ENCODE data around the gene GALNT13.

The GALNT13 gene

DNA sequence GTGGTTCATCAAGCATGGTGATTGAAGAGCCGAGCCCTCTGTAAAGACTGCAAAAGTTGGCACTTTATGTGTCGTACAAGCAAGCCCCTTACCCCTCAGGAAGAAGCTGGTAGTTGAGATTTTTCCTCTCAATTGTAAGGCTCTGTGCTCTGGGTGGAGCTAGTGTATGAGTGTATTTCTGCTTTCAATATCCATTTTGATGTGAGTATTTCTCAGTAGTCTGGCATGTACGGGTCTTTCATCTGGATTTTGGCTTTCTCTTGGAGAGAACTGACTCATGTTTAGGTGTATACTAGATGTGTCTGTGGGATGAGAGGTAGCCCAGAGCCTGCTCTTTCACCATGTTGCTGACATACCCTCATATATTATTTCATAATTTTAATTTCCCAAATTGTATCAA, 420.2 kb downstream of the GALNT13 start:
- no peaks in the 10 kb centered on the region for H3K4me1 ChIP-seq
- no peak for TF ChIP-seq CTCF (IDR thresholded peaks at IDR 0.05)
- no peak overlapping the region for H2AFZ ChIP-seq
- H3K9me3 ChIP-seq (ENCODE audit: control insufficient read depth, low read length), result no peaks in the 10 kb centered on the region
- no peak overlapping the region for H3K4me2 ChIP-seq (ENCODE audit: low read length)
- H3K36me3 ChIP-seq (ENCODE audit: control insufficient read depth, insufficient read depth, low read length), result no peaks in the 10 kb centered on the region
- H3K27ac ChIP-seq, result no peak overlapping the region
- no peaks in the 10 kb centered on the region for H3K27me3 ChIP-seq (ENCODE audit: control insufficient read depth, insufficient read depth, low read length)
- H3K9ac ChIP-seq, result no peak overlapping the region
- H3K4me3 ChIP-seq (ENCODE audit: low read depth, low read length), result no peak overlapping the region
- H3K79me2 ChIP-seq, result no peaks in the 10 kb centered on the region

- no peak for TF ChIP-seq CTCF (IDR thresholded peaks at IDR 0.05)
- H3K27me3 ChIP-seq (ENCODE audit: control insufficient read depth, insufficient read depth, low read length), result no peaks in the 10 kb centered on the region
- H3K4me2 ChIP-seq (ENCODE audit: low read length), result no peak overlapping the region
- H3K9ac ChIP-seq, result no peak overlapping the region
- no peaks in the 10 kb centered on the region for H3K9me3 ChIP-seq (ENCODE audit: control insufficient read depth, low read length)
- H3K36me3 ChIP-seq (ENCODE audit: control insufficient read depth, insufficient read depth, low read length), result no peaks in the 10 kb centered on the region
- no peak overlapping the region for H3K4me3 ChIP-seq (ENCODE audit: low read depth, low read length)
- no peak overlapping the region for H2AFZ ChIP-seq
- H3K79me2 ChIP-seq, result no peaks in the 10 kb centered on the region
- no peaks in the 10 kb centered on the region for H3K4me1 ChIP-seq
- no peak overlapping the region for H3K27ac ChIP-seq
Measured at GRCh38 chr2:154293864-154294263, 422.1 kb downstream of the GALNT13 start.

- TF ChIP-seq CTCF (IDR thresholded peaks at IDR 0.05), result no peak
- Histone ChIP-seq H3K27me3 (ENCODE audit: control insufficient read depth, insufficient read depth, low read length) (no peaks in the 10 kb centered on the region), H3K36me3 (ENCODE audit: control insufficient read depth, insufficient read depth, low read length) (no peaks in the 10 kb centered on the region), H3K4me3 (ENCODE audit: low read depth, low read length) (no peak overlapping the region), H3K9me3 (ENCODE audit: control insufficient read depth, low read length) (no peaks in the 10 kb centered on the region), H3K4me2 (ENCODE audit: low read length) (no peak overlapping the region), H2AFZ (no peak overlapping the region), H3K9ac (no peak overlapping the region), H3K79me2 (no peaks in the 10 kb centered on the region), H3K4me1 (no peaks in the 10 kb centered on the region), H3K27ac (no peak overlapping the region)
Measured at GRCh38 chr2:154306266-154306970, 434.7 kb downstream of the GALNT13 start.

DNA sequence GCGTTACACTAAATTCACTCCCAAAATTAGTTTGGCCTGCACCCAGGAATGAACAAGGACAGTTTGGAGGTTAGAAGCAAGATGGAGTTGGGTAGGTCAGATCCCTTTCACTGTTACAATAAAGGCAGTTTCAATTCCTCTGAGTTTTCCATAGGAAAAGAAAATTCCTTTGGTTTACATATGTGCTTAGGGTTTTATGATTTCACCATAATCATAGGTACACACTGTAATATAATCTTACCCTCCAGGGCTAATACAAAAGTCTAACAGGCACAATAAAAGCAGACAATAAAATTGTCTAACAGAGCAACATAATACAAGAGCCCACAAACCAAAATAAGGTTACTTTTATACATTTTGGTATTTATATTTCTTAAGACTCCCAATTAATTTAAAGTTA, 435.3 kb downstream of the GALNT13 start:
- Histone ChIP-seq H3K27me3 (ENCODE audit: control insufficient read depth, insufficient read depth, low read length) (no peaks in the 10 kb centered on the region), H3K36me3 (ENCODE audit: control insufficient read depth, insufficient read depth, low read length) (no peaks in the 10 kb centered on the region), H3K4me2 (ENCODE audit: low read length) (no peak overlapping the region), H3K27ac (no peak overlapping the region), H3K9me3 (ENCODE audit: control insufficient read depth, low read length) (no peaks in the 10 kb centered on the region), H3K79me2 (no peaks in the 10 kb centered on the region), H3K4me3 (ENCODE audit: low read depth, low read length) (no peak overlapping the region), H3K4me1 (no peaks in the 10 kb centered on the region), H2AFZ (no peak overlapping the region), H3K9ac (no peak overlapping the region)
- no peak for TF ChIP-seq CTCF (IDR thresholded peaks at IDR 0.05)

DNA sequence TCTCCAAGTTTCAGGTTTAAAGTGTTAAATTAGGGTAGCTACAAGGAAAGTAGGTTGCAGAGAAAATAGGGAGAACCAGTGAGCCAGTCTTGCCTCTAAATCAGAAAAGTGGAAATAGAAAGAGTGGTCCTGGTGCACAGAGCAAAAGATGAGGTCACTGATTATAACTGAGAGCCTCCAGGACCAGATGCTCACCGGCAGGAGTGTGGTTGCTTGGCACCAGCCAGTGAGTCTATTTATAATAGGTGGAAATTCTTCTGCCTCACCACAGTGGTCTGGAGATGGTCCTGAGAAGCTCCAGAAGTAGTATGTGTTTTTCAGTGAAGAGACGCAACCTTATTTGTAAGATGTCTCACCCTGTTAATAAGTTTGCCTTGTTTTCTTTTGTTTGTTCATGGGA, 452.9 kb downstream of the GALNT13 start:
- no peak overlapping the region for H3K4me3 ChIP-seq (ENCODE audit: low read depth, low read length)
- H3K9me3 ChIP-seq (ENCODE audit: control insufficient read depth, low read length), result no peaks in the 10 kb centered on the region
- no peaks in the 10 kb centered on the region for H3K4me1 ChIP-seq
- no peak overlapping the region for H3K27ac ChIP-seq
- TF ChIP-seq CTCF (IDR thresholded peaks at IDR 0.05), result no peak
- H2AFZ ChIP-seq, result no peak overlapping the region
- H3K9ac ChIP-seq, result no peak overlapping the region
- H3K36me3 ChIP-seq (ENCODE audit: control insufficient read depth, insufficient read depth, low read length), result no peaks in the 10 kb centered on the region
- no peaks in the 10 kb centered on the region for H3K27me3 ChIP-seq (ENCODE audit: control insufficient read depth, insufficient read depth, low read length)
- no peaks in the 10 kb centered on the region for H3K79me2 ChIP-seq
- no peak overlapping the region for H3K4me2 ChIP-seq (ENCODE audit: low read length)

Data from parathyroid adenoma (tissue), 2 donors.